ENCODE data around the gene TTLL1.

The TTLL1 gene

DNA sequence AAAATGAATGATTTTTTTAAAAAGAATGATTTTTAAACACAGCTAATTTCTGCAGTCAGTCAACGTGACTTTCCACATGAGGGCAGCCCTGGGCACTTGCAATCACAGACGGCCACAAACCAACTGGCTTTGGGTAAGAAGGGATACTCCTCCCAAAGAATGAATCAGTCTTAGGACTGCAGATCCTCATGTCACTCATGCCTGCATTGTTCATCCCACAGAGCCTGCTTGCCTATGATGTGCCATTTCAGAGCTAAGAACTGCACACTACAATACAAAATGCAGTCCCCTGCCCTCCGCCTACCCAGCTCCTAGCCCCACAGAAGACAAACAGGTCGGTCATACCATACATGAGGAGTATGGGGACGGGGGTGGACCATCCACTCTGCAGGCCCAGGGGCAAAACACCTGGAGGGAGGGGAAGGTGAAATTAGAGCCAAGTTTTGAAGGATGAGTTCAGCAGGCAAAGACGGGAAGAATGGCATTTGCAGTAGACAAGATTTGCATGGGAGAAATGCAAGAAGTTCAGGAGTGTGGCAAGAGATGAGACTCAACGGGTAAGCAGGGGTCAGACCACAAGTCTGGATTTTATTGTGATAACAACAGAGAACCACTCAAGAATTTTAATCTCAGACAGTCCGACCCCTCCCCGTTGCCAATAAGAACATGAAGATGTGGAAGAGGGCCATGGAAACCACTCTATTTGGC lies 98.9 kb downstream of the TTLL1 start:
- no peak for DNase-seq

All from NCI-H774 (cell line).